HG02885 (cell line): ENCODE measurements around the gene EVC.

Experiments used
- ATAC-seq: cut with Tn5 transposase; IDR thresholded peaks from one replicate; pipeline ENCODE4 v1.9.1; 2021; ENCODE audit warnings: mild to moderate bottlenecking; ENCODE audit not compliant: unreplicated experiment, poor library complexity

EVC gene

DNA sequence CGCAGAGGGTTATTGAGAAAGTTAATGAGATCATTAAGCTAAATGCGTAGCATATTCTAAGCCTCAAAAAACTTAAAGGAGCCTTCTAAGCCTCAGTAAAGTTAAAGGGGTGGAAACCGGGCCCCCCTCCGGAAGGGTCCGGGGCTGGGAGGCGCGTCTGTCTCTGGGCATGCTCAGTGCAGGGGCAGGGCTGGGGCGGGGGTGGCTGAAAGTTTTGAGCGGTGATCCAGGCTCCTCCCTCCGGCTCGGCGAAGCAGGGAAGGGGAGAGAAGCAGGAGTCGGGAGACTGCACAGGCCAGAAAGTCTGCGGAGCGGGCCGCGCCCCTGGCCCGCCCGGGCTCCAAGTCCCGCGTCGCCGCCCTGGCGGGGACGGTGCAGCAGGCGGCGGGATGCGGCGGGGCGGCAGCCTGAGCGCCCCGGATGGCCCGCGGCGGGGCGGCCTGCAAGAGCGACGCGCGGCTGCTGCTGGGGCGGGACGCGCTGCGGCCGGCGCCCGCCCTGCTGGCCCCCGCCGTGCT, at the start of gene EVC:
Gene EVC (plus strand): TSS at position 241 of the 518 bp plus-strand sequence. CDS start 180 bp downstream, at position 421.
- ATAC-seq, result no peak

DNA sequence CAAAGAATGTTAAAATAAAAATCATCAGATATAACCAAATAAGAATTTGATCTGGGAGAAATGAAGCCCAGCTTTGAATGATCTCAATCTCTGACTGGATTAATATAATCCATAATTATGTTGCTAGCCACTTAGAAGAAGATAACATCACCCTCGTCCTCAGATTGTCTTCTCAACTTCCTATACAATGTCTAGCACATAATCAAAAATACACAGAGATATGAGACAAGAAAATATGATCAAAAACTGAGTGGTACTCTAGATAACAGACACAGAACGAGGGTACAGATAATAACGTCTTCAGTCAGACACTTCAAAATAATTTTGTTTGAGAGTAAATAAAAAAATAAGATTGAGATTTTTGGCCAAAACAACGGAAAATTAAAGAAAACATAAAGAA, 49.8 kb upstream of the EVC start:
- ATAC-seq, result no peak

DNA sequence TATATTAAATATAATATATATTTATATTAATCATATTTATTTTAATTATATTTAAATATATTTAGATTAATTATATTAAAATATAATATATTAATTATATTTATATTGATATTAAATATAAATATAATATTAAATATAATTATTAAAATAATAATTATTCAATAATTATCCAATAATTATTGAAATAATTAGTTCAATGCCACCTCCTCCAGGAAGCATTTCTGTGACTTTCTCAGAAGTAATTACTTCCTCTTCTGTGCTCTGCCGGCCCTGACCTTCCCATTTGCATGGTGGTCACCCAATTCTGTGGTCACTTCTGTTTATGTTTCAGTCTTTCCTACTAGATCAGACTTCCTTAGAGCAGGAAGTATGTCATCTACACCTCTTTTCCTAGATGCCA, 48.4 kb upstream of the EVC start:
- no peak for ATAC-seq

DNA sequence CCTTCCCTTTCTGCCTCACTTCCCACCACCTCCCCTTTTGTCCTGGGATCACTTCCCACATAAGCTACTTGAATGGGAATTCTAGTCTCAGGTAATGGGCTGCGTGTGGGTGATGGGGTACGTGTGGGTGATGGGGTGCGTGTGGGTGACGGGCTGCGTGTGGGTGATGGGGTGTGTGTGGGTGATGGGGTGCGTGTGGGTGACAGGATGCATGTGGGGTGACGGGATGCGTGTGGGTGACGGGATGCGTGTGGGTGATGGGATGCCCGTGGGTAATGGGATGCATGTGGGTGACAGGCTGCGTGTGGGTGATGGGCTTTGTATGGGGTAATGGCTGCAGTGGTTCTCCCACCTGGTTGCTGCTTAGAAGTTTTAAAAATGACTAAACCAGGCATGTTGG, 46.2 kb upstream of the EVC start:
- ATAC-seq, result no peak

DNA sequence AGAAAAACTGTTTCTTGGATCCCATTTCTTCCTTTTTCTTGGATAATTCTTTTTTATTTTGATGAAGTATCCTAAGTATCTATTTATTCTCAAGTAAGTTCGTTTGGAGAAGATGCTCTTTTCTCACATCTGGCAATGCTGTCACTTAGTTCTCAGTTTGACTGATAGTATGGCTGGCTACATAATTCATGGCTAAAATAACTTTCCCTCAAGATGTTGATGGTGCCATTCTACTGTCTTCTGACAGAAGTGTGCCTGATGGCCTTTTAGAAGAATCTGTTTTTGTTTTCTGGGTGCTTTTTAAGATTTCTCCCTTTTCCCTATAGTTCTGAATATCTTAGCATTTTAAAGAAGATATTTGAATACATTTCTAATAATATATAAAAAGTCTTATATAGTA, 44.3 kb upstream of the EVC start:
- ATAC-seq, result no peak

DNA sequence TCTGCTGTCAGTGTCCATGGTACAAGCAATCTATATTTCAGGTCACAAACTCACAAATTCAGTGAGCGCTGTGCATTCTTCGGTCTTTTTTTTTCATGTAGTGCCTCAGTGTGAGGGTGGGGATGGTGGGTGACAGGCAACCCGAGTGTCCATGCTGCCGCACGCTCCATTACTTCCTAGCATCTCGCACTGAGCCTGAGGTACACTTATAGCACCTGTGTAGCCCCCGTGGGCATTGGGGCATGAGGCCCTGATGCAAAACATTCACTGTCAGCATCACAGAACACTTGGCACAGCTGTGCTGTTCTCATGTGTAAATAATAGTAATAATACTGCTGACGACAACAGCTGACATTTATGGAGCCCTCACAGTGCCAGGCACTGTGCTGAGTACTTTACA, 34.2 kb upstream of the EVC start:
- ATAC-seq, result no peak

DNA sequence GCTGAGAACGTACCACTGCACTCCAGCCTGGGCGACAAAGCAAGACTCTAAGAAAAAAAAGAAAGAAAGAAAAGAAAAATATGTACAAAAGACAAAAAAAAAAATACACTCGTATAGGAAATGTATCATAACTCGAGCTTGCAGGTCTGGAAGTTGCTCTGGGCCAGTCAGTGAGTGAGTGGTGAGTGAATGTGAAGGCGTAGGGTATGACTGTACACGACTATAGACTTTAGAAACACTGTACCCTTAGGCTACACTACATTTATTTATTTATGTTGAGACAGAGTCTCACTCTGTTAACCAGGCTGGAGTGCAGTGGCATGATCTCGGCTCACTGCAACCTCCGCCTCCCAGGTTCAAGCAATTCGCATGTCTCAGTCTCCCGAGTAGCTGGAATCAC, 32.0 kb upstream of the EVC start:
- ATAC-seq, result no peak

DNA sequence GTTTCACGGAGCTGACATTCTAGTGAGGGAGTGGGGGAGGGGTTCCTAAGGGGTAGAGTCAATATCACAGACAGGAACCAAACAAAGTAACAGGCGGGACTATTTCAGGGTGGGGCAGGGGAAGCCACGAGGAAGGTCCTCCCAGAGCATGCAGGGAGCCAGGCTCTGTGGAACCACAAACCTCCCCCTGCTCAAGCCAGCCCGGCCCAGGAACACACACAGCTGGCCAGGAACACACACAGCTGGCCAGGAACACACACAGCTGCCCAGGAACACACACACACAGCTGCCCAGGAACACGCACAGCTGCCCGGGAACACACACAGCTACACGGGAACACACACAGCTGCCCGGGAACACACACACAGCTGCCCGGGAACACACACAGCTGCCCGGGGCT, 27.4 kb upstream of the EVC start:
- ATAC-seq, result no peak

DNA sequence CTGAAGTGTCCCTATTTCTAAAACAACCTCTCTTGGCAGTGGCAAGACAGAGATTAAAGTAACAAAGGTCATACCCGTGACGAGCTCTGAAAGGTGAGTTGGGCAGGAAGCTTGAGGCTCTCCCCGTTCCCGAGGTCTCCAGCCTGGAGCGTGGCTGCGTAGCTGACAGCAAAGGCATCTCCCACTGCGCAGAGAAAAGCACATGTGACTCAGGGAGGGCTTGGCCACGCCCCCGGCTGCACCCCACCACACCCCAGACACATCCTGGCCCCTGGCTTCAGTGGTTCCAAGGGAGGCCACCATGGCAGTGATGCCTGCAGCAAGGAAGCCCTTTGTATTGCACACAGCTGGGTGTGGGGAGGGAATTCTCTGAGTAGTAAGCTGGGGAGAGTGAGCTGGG, 25.7 kb upstream of the EVC start:
- no peak for ATAC-seq

DNA sequence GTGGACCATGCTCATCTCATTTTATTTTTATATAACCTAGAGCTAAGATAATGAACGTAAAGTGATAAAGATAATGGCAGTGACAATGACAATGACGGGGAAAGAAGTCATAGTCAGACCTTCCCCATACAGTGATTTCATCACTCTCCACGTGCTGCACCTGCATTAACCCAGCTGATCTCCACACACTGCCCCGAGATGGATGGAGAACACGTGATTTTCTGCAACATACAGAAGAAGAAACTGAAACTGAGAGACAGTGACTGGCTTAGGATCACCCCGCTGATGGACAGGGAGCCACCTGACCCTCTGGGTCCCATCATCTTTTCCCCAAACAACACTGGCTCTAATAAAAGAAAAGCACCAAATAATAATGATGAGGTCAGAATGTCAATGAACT, 24.7 kb upstream of the EVC start:
- no peak for ATAC-seq

DNA sequence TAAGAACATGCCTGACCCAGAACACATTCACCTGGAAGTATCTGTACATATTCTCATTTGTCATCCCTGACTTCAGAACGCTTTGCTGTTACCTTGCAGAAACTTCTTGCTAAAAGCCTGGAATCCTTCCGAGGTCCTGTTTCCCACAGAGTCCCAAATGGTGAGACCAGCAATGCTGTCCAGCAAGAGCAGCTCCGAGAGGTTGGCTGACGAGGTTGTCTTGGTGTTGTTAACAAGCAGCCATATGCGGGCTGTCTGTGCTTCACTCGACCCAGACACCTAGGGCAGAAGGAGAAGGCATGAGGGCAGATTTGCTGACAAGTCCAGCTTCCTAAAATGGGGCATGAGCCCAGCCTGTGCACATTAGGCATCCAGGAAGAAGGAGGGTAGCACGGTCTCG, 21.9 kb upstream of the EVC start:
- ATAC-seq, result no peak

DNA sequence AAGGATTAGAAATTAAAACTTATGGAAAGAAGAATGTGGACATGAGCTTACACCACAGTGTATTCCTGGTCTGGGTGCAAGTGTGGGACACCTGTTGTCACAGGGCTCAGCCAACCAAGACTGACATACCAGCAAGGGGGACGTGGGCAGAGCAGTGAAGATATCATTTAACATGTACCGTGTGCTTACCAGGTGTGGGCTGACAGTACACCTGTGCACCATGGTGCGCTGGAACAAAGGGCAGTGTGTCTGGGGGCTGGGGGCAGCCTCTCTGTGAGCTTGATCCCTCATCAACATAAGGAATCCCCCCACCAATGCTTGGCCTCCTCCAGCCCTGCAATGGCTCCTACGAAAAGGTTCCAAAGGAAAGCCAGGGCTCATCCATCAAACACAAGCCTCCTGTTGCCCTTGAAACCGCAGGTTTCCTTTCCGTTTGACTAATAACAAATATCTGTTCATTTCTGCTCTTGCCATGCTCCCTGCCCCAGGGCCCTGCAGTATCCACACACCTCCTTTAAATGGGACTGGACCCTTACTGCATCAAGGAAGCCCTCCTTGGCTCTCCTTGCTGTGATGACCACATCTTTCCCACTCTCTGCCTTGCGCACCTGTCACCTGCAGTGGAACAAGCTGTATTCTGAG, 19.4 kb upstream of the EVC start:
- ATAC-seq, result no peak

DNA sequence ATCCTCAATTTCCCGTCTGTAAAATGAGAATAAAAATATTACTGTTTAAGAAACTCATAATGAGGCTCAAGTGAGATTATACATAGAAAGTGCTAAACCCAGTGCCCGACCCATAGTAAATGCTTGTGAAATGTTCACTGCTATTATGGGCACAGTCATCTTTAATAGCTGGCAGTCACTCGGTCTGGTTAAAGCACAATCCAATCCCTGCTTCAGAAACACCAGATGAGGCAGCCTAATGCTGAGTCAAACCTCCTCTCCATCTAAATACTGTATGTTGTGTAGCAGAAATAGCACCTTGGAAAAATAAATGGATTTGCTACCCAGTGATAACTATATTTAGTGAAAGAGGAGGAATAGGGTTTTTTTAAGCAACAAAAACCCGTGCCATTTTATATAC, 17.1 kb upstream of the EVC start:
- no peak for ATAC-seq

DNA sequence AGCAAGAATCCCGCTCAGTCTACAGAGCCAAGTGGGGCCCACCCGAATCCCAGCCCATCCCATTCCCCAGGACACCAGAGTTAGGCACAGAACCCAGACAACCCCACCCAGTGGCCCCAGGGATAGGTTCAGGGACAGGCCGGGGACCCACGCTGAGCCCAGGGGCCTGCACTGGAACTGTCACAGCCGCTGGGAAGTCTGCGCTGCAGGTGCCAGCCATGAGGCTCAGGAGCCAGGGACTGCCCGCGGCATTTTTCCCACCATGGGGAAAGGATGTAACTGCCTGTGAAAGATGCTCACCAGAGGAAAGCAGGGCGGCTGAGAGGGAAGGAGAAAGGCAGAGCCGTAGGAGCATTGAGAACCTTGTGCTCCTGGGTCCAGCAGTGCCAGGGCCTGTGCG, 14.7 kb upstream of the EVC start:
- no peak for ATAC-seq

DNA sequence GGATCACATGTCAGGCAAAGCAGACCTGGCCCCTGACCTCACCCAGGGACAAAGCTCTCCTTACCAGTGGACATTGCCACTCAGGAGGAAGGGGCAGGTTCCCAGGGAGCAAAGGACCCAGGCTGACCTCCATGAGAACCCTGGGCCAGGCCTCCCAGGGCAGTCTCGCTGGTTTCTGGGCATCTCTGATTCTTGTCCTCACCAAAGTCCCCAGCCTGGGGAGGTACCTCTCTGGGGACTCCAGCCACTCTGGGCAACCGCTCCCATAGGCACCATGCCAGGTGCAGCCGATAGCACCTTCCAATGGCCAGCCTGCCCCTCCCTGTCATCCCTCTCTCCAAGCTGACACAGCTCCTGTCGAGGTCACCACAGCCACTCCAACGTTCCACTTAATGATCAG, 10.5 kb upstream of the EVC start:
- no peak for ATAC-seq

DNA sequence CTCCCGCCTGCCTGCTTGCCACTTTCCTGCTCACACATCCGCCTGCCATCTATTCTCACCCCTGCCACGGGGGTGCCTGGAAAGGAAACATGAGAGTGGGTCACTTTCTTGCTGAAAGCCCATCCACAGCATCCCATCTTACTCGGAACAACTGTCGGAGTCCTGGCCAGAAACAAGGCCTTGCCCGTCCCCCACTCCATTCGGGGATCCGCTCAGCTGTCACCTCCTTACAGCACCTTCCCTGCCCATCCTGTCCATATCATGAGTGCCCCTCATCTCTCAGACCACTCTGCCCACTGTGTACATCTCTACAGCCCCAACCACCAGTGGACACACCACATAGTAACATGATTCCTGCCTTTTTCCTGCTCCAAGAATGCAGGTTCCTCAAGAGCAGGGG, 9.0 kb upstream of the EVC start:
- ATAC-seq, result no peak

DNA sequence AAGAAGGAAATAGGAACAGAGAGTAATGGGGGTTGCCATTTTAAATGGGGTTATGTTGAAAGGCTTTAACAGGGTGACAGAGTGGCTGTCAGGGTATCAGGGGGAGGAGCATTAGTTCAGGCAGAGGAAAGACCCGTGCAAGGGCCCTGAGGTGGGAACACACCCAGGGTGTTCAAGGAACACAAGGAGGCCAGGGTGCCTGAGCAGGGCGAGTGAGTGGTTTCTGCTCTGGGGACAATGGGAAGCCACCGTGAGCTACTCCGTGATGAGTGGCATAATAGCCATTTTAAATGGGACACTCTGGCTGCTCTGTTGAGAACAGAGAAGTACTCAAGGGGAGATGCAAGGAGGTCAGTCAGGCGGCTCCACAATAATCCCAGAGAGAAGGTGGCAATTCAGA, 7.2 kb upstream of the EVC start:
- ATAC-seq, result no peak

DNA sequence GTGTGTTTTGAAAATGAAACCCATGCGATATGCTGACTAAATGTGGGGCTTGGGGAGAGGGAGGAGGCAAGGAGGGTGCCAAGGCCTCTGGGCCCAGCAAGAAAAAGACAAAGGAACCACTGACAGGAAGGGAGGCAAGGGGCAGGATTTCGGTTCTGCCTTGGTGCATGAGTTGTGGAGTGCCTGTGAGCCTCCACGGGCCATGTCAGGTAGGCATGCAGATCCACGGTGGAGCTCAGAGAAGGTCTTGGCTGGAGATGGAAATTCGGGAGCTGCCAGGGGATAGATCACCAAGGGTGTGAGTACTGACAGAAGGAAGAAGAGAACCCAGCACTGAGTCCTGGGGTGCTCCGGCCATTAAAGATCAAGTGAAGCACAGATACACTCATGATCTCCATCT, 6.7 kb upstream of the EVC start:
- no peak for ATAC-seq

DNA sequence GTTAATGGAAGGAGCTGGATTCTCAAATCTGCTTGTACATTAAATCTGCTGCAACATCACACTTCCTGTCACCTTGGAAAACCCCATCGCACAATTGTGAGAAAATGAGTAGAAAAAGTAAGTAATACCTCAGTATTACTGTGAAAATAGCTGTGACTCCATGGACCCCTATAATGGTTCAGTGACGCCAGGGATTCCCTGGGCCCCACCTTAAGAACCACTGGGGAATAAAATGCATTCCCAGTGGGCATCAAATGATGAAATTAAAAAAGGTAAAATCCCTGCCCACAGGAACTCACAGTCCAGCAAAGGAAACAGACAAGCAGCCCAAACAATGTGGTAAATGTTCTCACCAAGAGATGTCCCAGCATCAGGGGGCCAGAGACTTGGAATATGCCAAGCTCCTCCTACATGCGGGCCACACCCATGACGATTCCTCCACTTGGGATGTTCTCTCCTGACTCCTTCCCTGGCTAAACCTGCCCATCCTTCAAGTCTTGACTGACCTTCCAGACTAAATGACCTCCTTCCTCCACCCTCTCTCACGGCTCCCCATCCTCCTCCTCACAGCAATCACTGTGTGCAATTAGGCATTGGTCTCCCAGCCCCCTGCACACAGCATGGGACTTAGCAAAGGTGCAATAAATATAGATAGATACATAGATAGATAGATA, 5.2 kb upstream of the EVC start:
- no peak for ATAC-seq

DNA sequence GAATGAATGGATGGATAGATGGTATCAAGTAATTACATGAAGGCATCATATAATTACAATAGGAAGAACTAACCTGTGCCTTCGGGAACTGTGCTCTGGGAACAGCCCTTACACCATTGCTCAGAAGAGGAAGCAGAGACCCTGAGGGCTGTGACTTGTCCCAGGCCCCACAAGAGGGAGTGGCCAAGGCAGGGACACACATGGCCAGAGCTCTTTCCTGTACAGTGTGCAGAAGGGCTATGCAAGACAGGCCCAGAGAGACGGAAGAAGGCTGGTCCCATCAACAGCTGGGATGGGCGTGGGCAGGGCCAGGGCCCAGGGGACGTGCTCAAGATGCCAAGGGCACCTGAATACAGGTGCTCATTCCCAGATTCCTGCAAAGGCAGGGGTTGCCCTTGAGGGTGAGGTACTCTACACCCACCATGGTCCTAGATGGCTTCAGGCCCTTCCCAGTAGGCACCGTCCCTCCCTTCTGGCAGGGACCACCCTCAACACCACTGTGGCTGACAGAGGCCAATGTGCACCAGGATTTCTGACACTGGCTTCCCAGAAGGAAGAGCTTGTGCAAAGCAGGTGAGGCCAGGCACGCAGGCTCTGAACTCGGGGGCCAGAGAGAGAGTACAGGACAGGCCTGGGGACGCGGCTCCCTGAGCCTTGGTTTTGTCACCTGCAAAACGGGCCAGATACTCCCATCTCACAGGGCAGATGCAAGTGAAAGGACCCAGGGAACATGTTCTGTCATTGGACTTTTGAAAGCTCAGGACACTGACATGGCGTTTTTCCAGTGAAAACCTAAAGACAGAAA, 4.3 kb upstream of the EVC start:
- ATAC-seq, result no peak

DNA sequence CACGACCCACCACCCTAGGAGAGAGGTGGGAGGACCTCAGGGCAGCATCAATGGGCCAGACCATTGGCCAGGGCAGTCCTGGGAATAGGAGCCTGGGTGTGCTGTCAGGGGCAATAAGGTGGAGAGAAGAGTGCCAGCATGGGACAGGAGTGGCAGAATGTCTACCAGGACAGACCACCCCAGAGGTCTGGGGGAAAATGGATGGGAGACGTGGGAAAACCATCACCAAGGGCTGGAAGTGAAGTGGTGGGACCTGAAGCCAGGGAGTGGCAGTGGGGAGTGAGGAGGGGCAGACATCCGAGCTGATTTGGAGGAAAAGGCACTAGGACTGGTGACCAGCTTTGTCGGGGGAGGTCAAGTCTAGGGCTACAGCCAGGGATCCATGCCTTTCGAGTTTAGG, 3.6 kb upstream of the EVC start:
- ATAC-seq, result no peak
